ENCODE data around the gene TACSTD2. TPM values are rescaled to one million over a fixed set of nuclear protein-coding genes. Genes with fewer than 3 reads are reported as not detected.
"Not testable (repeated sequence)": the region's sequence is repeated elsewhere in the genome, so short reads cannot be mapped to it uniquely, and the experiment has no call there.

Gene TACSTD2, protein sequence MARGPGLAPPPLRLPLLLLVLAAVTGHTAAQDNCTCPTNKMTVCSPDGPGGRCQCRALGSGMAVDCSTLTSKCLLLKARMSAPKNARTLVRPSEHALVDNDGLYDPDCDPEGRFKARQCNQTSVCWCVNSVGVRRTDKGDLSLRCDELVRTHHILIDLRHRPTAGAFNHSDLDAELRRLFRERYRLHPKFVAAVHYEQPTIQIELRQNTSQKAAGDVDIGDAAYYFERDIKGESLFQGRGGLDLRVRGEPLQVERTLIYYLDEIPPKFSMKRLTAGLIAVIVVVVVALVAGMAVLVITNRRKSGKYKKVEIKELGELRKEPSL
- total RNA-seq (100 to 1,000 TPM in 2 of 6 donors, 10 to 100 TPM in 4; 33.6 to 170 (median 50.5) TPM), polyA plus RNA-seq (100 to 1,000 TPM in 1 of 2 donors, 10 to 100 TPM in 1; 41.2 to 132 TPM)

DNA sequence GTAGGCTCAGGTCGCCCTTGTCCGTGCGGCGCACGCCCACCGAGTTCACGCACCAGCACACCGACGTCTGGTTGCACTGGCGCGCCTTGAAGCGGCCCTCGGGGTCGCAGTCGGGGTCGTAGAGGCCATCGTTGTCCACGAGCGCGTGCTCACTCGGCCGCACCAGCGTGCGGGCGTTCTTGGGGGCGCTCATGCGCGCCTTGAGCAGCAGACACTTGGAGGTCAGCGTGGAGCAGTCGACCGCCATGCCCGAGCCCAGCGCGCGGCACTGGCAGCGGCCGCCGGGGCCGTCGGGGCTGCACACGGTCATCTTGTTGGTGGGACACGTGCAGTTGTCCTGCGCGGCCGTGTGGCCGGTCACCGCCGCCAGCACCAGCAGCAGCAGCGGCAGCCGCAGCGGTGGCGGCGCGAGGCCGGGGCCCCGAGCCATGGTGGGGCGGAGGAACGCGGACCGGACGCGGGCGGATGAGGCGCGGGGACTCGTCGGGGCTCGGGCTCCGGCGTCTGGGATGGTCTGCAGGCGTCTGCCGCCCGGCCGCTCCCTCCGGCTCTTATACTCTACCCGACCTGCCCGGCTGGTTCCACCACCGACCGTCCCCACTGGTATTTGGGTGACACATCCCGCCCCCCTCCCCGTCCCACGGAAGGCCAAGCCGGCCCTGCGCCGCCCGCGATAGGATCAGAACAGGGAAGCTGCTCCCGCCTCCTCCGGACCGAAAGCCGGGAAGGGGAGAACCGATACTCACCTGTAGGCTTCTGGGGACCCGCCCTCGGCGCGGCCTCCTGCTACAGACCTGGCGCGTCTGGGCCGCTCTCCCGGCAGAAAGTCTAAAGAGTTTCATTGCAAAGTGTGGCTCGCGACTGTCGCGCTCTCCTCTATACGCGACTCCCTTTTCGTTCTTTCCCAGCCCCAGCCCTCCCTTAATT lies at the start of gene TACSTD2:
Gene TACSTD2, minus strand, starts transcription at position 526 of the 927 bp plus-strand sequence. Its CDS starts 96 bp downstream, at position 430.
- no peaks in the 10 kb centered on the region for H3K27me3 ChIP-seq
- peak; percentile 70 to 82 (median 78) for ATAC-seq
- H3K4me3 ChIP-seq, result peak within 1 kb of the TSS; percentile 24 to 72 (median 51)
- intact Hi-C loops (cut with DNase I), result no loop called here
- H3K36me3 ChIP-seq, result no peaks in the 10 kb centered on the region
- H3K4me1 ChIP-seq, result peaks cover 0 to 17% (median 15%) of the 10 kb centered on the region in 3 donors
- peak; percentile 89 to 96 (median 92) for DNase-seq
- 5 to 6% methylated on average over 84 to 107 of the region's 107 CpGs for WGBS, 2 donors
- TF ChIP-seq, protein P1, sequence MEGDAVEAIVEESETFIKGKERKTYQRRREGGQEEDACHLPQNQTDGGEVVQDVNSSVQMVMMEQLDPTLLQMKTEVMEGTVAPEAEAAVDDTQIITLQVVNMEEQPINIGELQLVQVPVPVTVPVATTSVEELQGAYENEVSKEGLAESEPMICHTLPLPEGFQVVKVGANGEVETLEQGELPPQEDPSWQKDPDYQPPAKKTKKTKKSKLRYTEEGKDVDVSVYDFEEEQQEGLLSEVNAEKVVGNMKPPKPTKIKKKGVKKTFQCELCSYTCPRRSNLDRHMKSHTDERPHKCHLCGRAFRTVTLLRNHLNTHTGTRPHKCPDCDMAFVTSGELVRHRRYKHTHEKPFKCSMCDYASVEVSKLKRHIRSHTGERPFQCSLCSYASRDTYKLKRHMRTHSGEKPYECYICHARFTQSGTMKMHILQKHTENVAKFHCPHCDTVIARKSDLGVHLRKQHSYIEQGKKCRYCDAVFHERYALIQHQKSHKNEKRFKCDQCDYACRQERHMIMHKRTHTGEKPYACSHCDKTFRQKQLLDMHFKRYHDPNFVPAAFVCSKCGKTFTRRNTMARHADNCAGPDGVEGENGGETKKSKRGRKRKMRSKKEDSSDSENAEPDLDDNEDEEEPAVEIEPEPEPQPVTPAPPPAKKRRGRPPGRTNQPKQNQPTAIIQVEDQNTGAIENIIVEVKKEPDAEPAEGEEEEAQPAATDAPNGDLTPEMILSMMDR (IDR thresholded peaks at IDR 0.05), result no peak
- no peak for FAIRE-seq
- peak within 1 kb of the TSS; percentile 94 to 99 (median 96) for H3K27ac ChIP-seq
- no peaks in the 10 kb centered on the region for H3K9me3 ChIP-seq

DNA sequence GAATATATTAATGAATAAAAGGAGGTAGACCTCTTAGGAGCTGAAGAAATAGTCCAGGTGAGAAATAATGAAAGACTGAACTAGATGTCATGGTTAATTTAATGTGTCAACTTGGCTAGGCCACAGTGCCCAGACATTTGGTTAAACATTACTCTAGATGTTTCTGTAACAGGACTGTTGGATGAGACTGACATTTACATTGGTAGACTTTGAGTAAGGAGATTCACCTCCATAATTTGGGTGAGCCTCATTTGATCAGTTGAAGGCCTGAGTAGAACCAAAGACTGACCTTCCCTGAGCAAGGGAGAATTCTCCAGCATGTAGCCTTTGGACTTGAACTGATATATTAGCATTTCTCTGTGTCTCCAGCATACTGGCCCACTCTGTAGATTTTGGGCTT lies 49.2 kb upstream of the TACSTD2 start:
- no peaks in the 10 kb centered on the region for H3K9me3 ChIP-seq
- no peaks in the 10 kb centered on the region for H3K36me3 ChIP-seq
- H3K4me3 ChIP-seq, result no peak overlapping the region
- no peak for DNase-seq
- H3K27me3 ChIP-seq, result no peaks in the 10 kb centered on the region
- TF ChIP-seq, protein P1 (IDR thresholded peaks at IDR 0.05), result no peak
- no peak for ATAC-seq
- FAIRE-seq, result no peak
- H3K4me1 ChIP-seq, result no peaks in the 10 kb centered on the region
- no peak overlapping the region for H3K27ac ChIP-seq
- intact Hi-C loops (cut with DNase I), result no loop called here

DNA sequence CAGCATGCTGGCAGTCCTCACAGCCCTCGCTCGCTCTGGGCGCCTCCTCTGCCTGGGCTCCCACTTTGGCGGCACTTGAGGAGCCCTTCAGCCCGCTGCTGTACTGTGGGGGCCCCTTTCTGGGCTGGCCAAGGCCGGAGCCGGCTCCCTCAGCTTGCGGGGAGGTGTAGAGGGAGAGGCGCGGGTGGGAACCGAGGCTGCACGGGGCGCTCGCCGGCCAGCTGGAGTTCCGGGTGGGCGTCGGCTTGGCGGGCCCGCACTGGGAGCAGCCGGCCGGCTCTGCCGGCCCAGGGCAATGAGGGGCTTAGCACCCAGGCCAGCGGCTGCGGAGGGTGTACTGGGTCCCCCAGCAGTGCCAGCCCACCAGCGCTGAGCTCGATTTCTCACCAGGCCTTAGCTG lies 46.2 kb upstream of the TACSTD2 start:
- DNase-seq, result peak in 1 of 6 donors; percentile 41
- intact Hi-C loops (cut with DNase I); H3K27ac ChIP-seq; ATAC-seq; H3K27me3 ChIP-seq; H3K4me3 ChIP-seq; H3K36me3 ChIP-seq; H3K9me3 ChIP-seq; FAIRE-seq: not testable (repeated sequence)
- 97 to 99% methylated on average over 15 to 27 of the region's 27 CpGs for WGBS, 2 donors
- H3K4me1 ChIP-seq, result peaks cover 16 to 25% (median 20%) of the 10 kb centered on the region in 3 donors

DNA sequence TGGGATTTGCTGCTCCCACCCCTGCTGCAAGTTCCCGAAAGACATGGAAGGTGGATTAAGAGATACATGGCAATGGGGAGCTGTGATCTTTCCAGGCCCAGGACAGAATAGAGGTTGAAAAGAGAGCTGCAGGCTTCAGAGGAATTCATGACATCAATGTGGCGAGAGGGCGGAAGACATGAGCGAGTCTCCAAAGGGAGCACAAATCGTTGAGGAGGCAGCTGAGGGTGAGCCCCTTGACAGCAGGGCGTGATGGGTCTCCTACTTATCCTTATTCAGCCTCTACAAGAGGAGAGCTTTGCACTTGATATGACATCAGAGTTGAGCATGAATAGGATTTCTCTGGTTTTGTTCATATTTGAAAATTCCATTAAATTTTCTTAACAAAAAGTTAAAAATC lies 45.5 kb upstream of the TACSTD2 start:
- TF ChIP-seq, protein P1 (IDR thresholded peaks at IDR 0.05), result no peak
- H3K9me3 ChIP-seq, result no peaks in the 10 kb centered on the region
- FAIRE-seq (no peak), DNase-seq (no peak), ATAC-seq (no peak)
- 92 to 93% methylated on average over 6 of the region's 6 CpGs for WGBS, 2 donors
- intact Hi-C loops (cut with DNase I), result no loop called here
- H3K4me3 ChIP-seq, result no peak overlapping the region
- no peaks in the 10 kb centered on the region for H3K36me3 ChIP-seq
- H3K4me1 ChIP-seq, result peaks cover 16 to 32% (median 20%) of the 10 kb centered on the region in 3 donors
- no peak overlapping the region for H3K27ac ChIP-seq
- H3K27me3 ChIP-seq, result no peaks in the 10 kb centered on the region

DNA sequence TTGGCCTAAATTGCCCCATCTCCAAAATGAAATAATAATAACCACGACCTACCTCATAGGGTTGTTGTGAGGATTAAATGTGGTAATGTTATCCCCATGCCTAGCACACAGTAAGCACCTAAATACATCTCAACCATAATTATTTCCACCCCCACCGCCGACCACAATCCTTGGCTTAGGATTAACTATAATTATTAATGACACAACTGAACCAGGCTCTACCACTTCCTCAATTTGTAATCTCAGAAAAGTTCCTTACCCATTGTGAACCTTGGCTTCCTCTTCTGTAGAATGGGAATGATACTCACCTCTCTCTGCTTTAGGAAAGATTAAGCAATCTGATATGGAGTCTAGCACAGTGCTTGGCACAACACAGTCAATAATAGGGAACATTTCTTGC lies 44.3 kb upstream of the TACSTD2 start:
- WGBS, 2 donors, result 74 to 82% methylated on average over 3 of the region's 3 CpGs

More for the DNA sequence above, 44.3 kb upstream of the TACSTD2 start:
- no peak for ATAC-seq
- no peaks in the 10 kb centered on the region for H3K36me3 ChIP-seq
- H3K4me3 ChIP-seq, result no peak overlapping the region
- FAIRE-seq, result no peak
- intact Hi-C loops (cut with DNase I), result no loop called here
- H3K27me3 ChIP-seq, result no peaks in the 10 kb centered on the region
- DNase-seq, result no peak
- H3K9me3 ChIP-seq, result no peaks in the 10 kb centered on the region
- TF ChIP-seq, protein P1 (IDR thresholded peaks at IDR 0.05), result no peak
- peaks cover 16 to 32% (median 20%) of the 10 kb centered on the region in 3 donors for H3K4me1 ChIP-seq
- H3K27ac ChIP-seq, result no peak overlapping the region

All from pancreas (tissue), 10 donors.